Activated naive CD4-positive, alpha-beta T cell treated with anti-CD3 and anti-CD28 coated beads, Interleukin-2, amount 50 U/mL, for 72 hours (primary cell): ENCODE measurements around the gene GRIN1. TPM values are rescaled to one million over a fixed set of nuclear protein-coding genes. Genes with fewer than 3 reads are reported as not detected.

Source experiments
- ATAC-seq, 2 donors: fragments of 150-1000 bp; cut with Tn5 transposase; 2 replicates each; pipeline ENCODE4 v1.10.0; 2021; ENCODE audit warnings: mild to moderate bottlenecking in 2 of 2, moderate library complexity in 2 of 2
- DNase-seq, 2 donors: peaks; one replicate each; pipeline ENCODE4 v3.0.0; 2021 to 2022; ENCODE audit warnings: low spot score in 2 of 2
- H3K27ac Mint-ChIP-seq, 2 donors: one replicate each; pipeline ENCODE4 v1.8.0; 2022; ENCODE audit warnings: mild to moderate bottlenecking in 2 of 2, mixed read lengths in 2 of 2
- H3K36me3 Mint-ChIP-seq, 2 donors: one replicate each; pipeline ENCODE4 v1.8.0; 2022; ENCODE audit warnings: mixed read lengths in 2 of 2
- H3K9me3 Mint-ChIP-seq, 2 donors: one replicate each; pipeline ENCODE4 v1.8.0; 2022; ENCODE audit warnings: mixed read lengths in 2 of 2
- total RNA-seq, 2 donors: library from RNA; stranded (reverse); gene quantifications; one replicate each; pipeline ENCODE4 v1.2.3, GENCODE V29; 2022

GRIN1 gene
- total RNA-seq, 2 donors from 2014 or later = 0.10 TPM; not detected in 1

GRCh38 chr9:137164370-137165249, 25.7 kb downstream of the GRIN1 start:
- H3K27ac Mint-ChIP-seq = no peak overlapping the region
- no peaks in the 10 kb centered on the region for H3K9me3 Mint-ChIP-seq
- H3K36me3 Mint-ChIP-seq = no peaks in the 10 kb centered on the region
- no peak for DNase-seq
- no peak for ATAC-seq

GRCh38 chr9:137165250-137165836, 26.4 kb downstream of the GRIN1 start:
- DNase-seq (no peak), ATAC-seq (no peak)
- Mint-ChIP-seq H3K36me3 (no peaks in the 10 kb centered on the region), H3K9me3 (no peaks in the 10 kb centered on the region), H3K27ac (no peak overlapping the region)

GRCh38 chr9:137166380-137167229, 27.7 kb downstream of the GRIN1 start:
- ATAC-seq (no peak), DNase-seq (no peak)
- Mint-ChIP-seq H3K9me3 (no peaks in the 10 kb centered on the region), H3K36me3 (no peaks in the 10 kb centered on the region), H3K27ac (no peak overlapping the region)

- no peak for DNase-seq
- Mint-ChIP-seq H3K27ac (no peak overlapping the region), H3K36me3 (no peaks in the 10 kb centered on the region), H3K9me3 (no peaks in the 10 kb centered on the region)
- no peak for ATAC-seq
Measured at GRCh38 chr9:137167277-137167746, 28.4 kb downstream of the GRIN1 start.

- H3K9me3 Mint-ChIP-seq = no peaks in the 10 kb centered on the region
- peak in 1 of 2 donors; percentile 15 for ATAC-seq
- no peaks in the 10 kb centered on the region for H3K36me3 Mint-ChIP-seq
- no peak for DNase-seq
- H3K27ac Mint-ChIP-seq = no peak overlapping the region
Measured at GRCh38 chr9:137167747-137168572, 29.0 kb downstream of the GRIN1 start.

GRCh38 chr9:137168573-137168903, 29.6 kb downstream of the GRIN1 start:
- ATAC-seq (peak in 1 of 2 donors; percentile 35), DNase-seq (no peak)
- Mint-ChIP-seq H3K9me3 (no peaks in the 10 kb centered on the region), H3K36me3 (no peaks in the 10 kb centered on the region), H3K27ac (no peak overlapping the region)

GRCh38 chr9:137168904-137169856, 30.2 kb downstream of the GRIN1 start:
- Mint-ChIP-seq H3K36me3 (no peaks in the 10 kb centered on the region), H3K27ac (no peak overlapping the region), H3K9me3 (no peaks in the 10 kb centered on the region)
- ATAC-seq (peak; percentile 23 to 55), DNase-seq (peak in 1 of 2 donors; percentile 36)

- Mint-ChIP-seq H3K27ac (no peak within 1 kb of the TSS), H3K36me3 (no peaks in the 10 kb centered on the region), H3K9me3 (no peaks in the 10 kb centered on the region)
- ATAC-seq (no peak), DNase-seq (no peak)
Measured at GRCh38 chr9:137169896-137170358, 31.0 kb downstream of the GRIN1 start, which contains the start of gene LRRC26. LRRC26 (minus strand) TSS chr9:137170051; CDS start chr9:137169943, 108 bp downstream.

GRCh38 chr9:137170486-137171148, 31.7 kb downstream of the GRIN1 start:
- Mint-ChIP-seq H3K27ac (no peak overlapping the region), H3K36me3 (no peaks in the 10 kb centered on the region), H3K9me3 (no peaks in the 10 kb centered on the region)
- ATAC-seq (no peak), DNase-seq (no peak)

GRCh38 chr9:137171149-137171900, 32.4 kb downstream of the GRIN1 start:
- DNase-seq = no peak
- Mint-ChIP-seq H3K36me3 (no peaks in the 10 kb centered on the region), H3K9me3 (no peaks in the 10 kb centered on the region), H3K27ac (no peak overlapping the region)
- ATAC-seq = no peak

GRCh38 chr9:137172901-137173795, 34.2 kb downstream of the GRIN1 start:
- DNase-seq (no peak), ATAC-seq (peak in 1 of 2 donors; percentile 6)
- Mint-ChIP-seq H3K9me3 (no peaks in the 10 kb centered on the region), H3K36me3 (no peaks in the 10 kb centered on the region), H3K27ac (no peak overlapping the region)

- DNase-seq = no peak
- ATAC-seq = no peak
- no peaks in the 10 kb centered on the region for H3K36me3 Mint-ChIP-seq
- H3K9me3 Mint-ChIP-seq = no peaks in the 10 kb centered on the region
- no peak overlapping the region for H3K27ac Mint-ChIP-seq
Measured at GRCh38 chr9:137173796-137174664, 35.1 kb downstream of the GRIN1 start.
